OCI-LY7 (cell line): ENCODE results near the gene PFKP.

Experiments
- CTCF ChIP-seq: fragments of 200-600 bp; sonication (generic); conservative IDR thresholded peaks from 2 replicates; pipeline ENCODE4 v1.5.1; 2014; ENCODE audit warnings: mild to moderate bottlenecking, antibody characterized with exemption, low read length, moderate library complexity, mixed read lengths
- EZH2phosphoT487 ChIP-seq: fragments of 200-600 bp; sonication (generic); IDR thresholded peaks from 2 replicates; pipeline ENCODE4 v1.6.1; 2018; ENCODE audit warnings: low read depth, borderline replicate concordance, mild to moderate bottlenecking, mixed run types, antibody characterized with exemption, low read length, moderate library complexity, mixed read lengths

GRCh38 chr10:3054183-3054850 is 13.0 kb upstream of the PFKP start:
- TF ChIP-seq CTCF (no peak), EZH2phosphoT487 (no peak)
